ENCODE results near the gene GABRB1.
A peak's percentile ranks its signal among the peaks of the same experiment; 100 is the strongest.

GRCh38 chr4:47463235-47463956, 432.0 kb downstream of the GABRB1 start, which contains the start of gene COMMD8:
- TF ChIP-seq CTCF (conservative IDR thresholded peaks at IDR 0.05; ENCODE audit: low read length) (peak; percentile 46; the same call in 1 of the 2 replicates), EZH2phosphoT487 (IDR thresholded peaks at IDR 0.05; ENCODE audit: borderline replicate concordance, low read depth, low read length) (no peak)
